Peyer's patch (tissue), 4 donors: ENCODE data around the gene SGPL1.

Experiments used
- POLR2A ChIP-seq, 2 donors: fragments of 450-650 bp; IDR thresholded peaks; one replicate each; pipeline ENCODE4 v1.5.1; 2017; ENCODE audit warnings: antibody characterized with exemption in 2 of 2, mild to moderate bottlenecking in 2 of 2, moderate library complexity in 2 of 2
- TF ChIP-seq, protein P1 (sequence below), 6 experiments: fragments of 450-650 bp in 4 of 6; fragments of 200-600 bp in 2 of 6; sonication (generic) in 1 of 6; IDR thresholded peaks; one replicate each; pipeline ENCODE4 v1.5.1; 2017 to 2019; ENCODE audit warnings: antibody characterized with exemption in 6 of 6, mild to moderate bottlenecking in 3 of 6, moderate library complexity in 1 of 6

DNA sequence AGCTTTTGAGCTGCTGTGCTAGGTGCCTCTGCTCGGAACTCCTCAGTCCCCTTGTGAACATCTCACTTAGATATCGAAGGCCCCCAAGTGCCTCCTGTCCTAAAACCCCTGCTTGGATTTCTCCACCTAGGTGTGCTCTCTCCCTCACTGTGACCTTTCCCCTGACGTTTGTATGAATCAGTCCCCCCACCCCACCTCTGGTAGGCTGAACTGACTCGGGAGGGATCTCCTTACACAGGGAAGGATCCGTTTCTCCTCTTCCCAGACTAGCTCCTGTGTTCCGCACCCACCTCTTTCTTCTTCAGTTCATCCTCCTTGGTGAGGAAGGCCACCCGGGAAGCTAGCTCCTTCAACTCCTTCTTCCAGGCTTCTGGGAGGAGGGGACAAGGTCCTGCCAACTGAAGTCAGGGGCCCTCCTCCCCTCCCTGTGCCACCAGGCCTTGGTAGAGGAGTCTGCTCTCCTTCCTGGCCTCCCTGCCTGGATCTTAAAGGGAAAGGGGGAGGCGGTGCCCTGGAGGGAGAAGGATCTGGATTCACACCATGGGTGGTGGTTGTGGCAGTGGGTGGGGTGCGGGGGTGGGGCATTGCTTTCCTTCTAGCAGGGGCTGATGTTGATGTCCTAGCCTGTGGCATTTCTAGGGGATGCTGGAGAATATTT lies 37.4 kb upstream of the SGPL1 start:
- TF ChIP-seq, protein P1, sequence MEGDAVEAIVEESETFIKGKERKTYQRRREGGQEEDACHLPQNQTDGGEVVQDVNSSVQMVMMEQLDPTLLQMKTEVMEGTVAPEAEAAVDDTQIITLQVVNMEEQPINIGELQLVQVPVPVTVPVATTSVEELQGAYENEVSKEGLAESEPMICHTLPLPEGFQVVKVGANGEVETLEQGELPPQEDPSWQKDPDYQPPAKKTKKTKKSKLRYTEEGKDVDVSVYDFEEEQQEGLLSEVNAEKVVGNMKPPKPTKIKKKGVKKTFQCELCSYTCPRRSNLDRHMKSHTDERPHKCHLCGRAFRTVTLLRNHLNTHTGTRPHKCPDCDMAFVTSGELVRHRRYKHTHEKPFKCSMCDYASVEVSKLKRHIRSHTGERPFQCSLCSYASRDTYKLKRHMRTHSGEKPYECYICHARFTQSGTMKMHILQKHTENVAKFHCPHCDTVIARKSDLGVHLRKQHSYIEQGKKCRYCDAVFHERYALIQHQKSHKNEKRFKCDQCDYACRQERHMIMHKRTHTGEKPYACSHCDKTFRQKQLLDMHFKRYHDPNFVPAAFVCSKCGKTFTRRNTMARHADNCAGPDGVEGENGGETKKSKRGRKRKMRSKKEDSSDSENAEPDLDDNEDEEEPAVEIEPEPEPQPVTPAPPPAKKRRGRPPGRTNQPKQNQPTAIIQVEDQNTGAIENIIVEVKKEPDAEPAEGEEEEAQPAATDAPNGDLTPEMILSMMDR (IDR thresholded peaks at IDR 0.05), result no peak
- no peak for TF ChIP-seq POLR2A (IDR thresholded peaks at IDR 0.05)
